NCI-H2227 (cell line): ENCODE measurements around the gene NFAT5.
"Not testable (repeated sequence)": the region's sequence is repeated elsewhere in the genome, so short reads cannot be mapped to it uniquely, and the experiment has no call there.

Experiments
- DNase-seq: peaks from one replicate; lab custom pipeline; 2025; ENCODE audit not compliant: unreplicated experiment; lab: John Stamatoyannopoulos, UW

The NFAT5 gene

DNA sequence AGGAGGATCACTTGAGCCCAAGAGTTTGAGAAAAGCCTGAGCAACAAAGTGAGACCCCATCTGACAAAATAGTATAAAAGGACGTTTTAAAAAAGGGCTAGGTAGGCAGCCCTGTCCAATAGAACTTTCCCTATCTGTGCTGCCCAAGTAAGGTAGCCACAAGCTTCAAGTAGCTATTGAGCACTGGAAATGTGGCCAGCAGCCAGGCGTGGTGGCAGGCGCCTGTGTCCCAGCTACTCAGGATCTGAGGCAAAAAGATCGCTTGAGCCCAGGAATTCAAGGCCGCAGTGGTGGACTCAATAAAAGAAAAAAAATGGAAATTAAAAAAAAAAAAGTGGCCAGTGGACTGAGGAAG lies 162.1 kb downstream of the NFAT5 start:
- DNase-seq, result no peak

DNA sequence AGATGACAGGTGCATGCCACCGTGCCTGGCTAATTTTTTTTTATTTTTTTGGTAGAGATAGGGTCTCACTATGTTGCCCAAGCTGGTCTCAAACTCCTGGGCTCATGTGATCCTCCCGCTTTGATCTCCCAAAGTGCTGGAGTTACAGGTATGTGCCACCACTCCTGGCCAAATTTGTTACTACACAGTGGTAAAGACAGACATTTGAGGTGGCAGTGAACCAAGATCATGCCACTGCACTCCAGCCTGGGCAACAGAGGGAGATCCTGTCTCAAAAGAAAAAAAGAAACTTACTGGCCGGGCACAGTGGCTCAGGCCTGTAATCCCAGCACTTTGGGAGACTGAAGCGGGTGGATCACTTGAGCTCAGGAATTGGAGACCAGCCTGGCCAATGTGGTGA lies 163.3 kb downstream of the NFAT5 start:
- DNase-seq, result not testable (repeated sequence)

DNA sequence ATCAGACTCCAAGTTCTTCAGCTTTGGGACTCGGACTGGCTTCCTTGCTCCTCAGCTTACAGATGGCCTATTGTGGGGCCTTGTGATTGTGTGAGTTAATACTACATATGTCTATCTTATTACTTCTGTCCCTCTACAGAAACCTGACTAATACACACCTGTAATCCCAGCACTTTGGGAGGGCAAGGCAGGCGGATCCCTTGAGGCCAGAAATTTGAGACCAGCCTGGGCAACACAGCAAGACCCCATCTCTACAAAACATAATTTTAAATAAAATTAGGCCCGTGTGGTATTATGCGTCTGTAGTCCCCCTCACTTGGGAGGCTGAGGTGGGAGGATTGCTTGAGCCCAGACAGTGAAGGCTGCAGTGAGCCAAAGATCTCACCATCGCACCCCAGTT lies 165.5 kb downstream of the NFAT5 start:
- not testable (repeated sequence) for DNase-seq

DNA sequence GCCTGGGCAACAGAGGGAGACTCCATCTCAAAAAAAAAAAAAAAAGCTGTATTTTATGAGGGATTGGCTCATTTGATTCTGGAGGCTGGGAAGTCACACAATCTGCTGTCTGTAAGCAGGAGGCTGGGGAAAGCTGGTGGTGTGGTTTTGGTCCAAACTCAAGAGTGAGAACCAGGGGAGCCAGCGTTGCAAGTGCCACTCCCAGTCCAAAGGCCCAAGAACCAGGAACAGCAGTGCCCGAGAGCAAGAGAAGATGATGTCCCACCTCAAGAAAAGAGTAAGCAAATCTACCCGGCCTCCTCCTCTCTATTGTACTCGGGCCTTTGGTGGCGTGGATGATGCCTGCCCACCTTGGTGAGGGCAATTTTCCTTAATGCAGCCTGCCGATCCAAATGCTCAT lies 166.3 kb downstream of the NFAT5 start:
- DNase-seq, result no peak

DNA sequence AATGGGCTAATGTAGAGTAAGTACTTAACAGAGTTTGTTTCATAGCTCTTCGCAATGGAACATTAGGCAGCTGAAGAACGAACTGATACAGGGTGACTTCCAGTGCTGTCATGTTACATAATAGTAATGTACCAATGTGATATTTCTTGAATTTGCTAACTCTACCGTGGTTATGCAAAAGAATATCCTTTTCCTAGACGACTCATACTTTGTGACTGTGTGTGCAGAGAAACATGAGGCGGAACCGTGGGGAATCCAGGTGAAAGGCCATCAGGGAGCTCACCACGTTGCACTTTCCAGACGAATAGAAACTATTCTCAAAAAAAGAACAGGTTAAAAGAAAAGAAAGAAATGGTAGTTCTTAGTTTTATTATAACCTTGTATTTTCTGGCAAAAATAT lies 175.8 kb downstream of the NFAT5 start:
- no peak for DNase-seq

DNA sequence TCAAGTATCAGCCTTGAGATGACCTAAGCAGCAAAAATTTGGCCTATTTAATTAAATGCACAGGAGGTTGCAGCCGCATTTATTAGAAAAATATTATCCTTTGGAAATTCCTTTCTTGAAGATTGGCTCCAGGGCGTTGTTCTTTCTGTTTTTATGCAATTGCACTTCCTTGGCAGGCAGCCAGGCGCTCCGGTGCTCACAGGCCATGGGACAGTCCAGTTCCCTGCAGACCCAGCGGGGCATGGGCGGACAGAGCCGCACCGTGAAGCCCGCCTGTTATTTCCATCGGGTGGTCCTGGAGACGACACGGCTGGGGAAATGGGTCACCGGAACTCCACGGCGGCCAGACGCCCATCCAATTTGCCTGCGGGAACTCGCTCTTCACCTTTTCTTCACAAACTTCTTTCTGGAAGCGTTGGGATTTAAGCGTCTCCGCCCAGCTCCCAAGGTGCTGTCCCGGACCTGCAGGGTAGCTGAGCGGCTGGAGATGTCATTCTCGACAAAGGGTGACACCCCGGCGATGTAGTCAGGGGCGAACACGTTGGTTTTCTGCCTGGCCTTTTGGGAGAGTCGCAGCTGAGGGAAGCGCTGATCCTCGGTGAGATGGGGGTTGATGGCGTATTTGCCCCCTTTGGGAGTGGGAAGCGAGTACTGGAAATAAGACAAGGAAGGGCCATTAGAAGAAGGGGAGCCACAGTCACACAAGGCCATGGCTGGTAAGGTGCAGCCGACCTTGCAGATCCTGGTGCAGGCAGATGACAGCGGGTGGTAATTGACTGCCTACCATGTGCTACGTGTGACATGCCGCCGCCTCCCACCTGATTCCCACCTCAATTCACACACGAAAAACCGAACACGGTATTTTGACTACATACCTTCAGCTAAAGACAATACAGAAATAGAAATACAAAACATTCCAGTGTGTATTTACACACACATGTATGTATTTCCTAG lies 176.5 kb downstream of the NFAT5 start:
- DNase-seq, result peak; percentile 37

DNA sequence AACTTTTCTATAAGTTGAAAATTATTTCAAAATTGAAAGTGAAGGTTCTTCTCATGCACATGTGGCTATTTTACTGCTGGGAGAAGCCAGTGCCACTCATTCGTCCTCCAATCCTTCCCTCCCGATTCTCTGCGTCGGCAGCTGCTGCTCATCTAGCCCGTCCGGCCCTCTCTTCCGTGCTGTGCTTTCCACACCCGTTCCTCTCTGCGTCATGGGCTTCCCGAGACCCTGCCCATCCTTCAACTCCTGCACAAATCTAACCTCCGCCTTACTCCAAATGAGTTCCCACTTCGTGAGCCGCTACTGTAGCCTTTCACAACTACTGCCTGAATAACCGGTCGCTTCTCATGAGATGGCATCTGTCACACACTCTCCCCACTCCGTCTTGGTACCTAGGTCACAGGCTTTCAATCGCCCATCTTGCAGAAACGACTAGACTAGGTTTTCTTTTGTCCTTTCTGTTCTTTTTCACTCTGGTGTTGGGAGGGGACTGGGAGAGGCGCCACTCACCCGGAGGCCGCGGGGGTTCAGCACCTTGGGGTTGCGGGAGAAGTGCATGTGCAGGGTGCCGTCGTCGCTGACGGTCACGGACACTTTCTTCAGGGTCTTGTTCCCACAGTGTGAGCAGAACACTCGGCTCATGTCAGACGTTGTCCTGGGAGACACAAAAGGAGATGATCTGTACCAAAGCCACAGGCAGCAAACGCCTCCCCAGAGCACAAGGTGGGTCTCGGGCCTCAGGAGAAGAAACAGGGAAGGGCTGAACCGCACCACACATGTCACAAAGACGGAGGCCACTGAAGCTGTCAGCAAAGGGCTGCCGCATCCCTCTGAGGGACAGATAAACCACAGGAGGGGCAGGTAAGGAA lies 178.8 kb downstream of the NFAT5 start:
- DNase-seq, result no peak

DNA sequence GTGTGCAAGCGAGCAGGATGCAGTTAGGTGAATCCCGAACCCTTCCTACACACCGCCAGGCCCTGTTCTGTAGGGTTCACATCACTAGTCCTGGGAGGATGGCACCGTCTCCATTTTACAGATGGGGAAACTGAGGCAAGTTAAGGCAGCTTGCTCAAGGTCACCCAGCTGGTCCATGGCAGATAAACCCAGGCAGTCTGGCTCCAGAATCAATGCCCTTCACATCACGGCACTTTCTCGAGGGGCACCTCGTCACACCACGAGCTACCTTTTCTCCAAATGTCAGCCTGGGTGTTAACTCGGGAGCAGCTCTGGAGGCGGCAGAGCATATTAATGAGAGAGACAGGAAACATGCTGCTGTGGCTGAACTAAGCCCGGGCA lies 179.5 kb downstream of the NFAT5 start:
- no peak for DNase-seq

DNA sequence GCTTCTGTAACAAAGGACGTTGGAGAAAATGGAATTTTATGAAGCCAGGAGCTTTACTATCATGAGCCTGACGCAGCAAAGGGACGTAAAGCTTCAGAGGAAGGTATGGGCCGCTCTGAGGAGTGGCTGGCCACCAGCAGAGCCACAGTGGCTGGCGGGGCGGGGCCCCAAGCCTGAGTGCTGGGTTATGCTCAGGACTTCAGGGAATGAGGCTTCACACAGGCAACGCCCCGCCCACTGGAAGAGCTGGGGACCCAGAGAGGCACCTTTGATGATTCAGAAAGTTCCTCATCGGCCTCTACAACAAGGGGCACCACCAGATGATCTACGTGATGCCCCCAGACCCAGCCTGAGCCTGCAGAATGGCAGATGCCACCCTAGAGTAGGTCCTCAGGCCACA lies 180.2 kb downstream of the NFAT5 start:
- DNase-seq, result no peak

DNA sequence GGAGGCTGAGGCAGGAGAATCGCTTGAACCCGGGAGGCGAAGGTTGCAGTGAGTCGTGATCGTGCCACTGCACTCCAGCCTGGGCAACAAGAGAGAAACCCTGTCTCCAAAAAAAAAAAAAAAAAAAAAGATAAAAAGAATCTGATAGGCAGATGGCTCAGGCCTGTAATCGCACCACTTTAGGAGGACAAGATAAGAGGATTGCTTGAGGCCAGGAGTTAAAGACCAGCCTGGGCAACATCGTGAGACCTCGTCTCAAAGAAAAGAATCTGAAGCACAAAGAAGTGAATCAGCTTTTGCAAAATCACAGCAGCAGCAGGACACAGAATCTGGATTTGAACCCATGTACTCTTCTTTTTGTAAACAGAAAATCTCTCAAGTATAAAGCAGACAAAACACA lies 181.3 kb downstream of the NFAT5 start:
- no peak for DNase-seq

DNA sequence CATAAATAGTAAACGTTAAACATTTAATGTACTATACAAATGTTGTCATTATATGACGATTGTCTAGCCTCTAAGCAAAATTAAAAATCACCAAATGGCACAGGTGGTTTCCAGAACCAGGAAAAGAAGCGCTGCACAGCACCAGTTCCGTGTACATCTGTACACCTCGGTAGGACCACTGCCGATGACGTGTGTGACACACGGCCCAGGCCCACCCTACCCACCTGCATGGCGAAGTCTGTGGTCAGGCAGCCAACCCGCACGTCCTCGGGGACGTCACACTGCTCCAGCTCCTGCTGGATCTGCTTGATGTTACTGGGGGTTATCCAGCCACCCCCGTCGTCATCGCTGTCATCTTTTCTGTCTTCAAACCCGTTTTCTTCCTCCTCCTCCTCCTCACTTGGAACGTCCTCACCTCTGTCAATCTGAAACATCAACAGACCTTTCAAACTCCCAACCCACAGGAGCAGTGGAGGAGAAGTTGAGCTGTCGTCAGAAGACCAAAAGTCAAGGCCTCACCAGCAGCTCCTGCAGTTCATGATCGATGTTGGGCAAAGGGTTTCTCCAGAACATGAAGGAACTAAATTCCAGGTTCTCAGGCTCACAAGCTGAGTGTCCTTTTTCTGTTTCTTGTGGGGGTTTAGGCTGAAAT lies 183.1 kb downstream of the NFAT5 start:
- no peak for DNase-seq

DNA sequence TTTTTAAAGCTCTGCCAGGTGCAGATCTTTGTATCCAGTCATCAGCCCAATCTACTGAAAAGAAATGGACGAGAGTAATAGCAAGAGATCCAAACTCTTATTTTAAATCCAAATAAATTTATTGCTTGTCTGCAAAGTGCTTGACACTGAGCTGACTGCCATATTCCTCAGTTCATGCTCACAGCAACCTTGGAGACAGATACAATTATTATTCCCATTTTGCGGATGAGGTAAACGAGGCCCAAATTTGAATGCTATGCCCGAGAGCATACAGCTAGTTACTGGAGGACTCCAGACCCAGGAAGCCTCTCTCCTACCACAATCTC lies 188.3 kb downstream of the NFAT5 start:
- DNase-seq, result no peak
